HCT116 (cell line): ENCODE measurements around the gene RPRD1B.

ENCODE experiments used
- CTCF ChIP-seq, 3 experiments: fragments of 200-600 bp in 1 of 3; sonication (generic) in 1 of 3; IDR thresholded peaks in 2 of 3; conservative IDR thresholded peaks in 1 of 3; 2 replicates each; pipeline ENCODE4 v1.5.1; 2012 to 2017; ENCODE audit warnings: low read depth in 2 of 3, low read length in 2 of 3, antibody characterized with exemption in 1 of 3, borderline replicate concordance in 1 of 3, control low read depth in 1 of 3, mild to moderate bottlenecking in 1 of 3, mixed read lengths in 1 of 3, mixed run types in 1 of 3, moderate library complexity in 1 of 3; ENCODE audit not compliant: insufficient read depth in 1 of 3
- ELF1 ChIP-seq: IDR thresholded peaks from 2 replicates; pipeline ENCODE4 v1.6.1; 2012; ENCODE audit warnings: low read depth, borderline replicate concordance
- POLR2A ChIP-seq: IDR thresholded peaks from 2 replicates; pipeline ENCODE4 v1.7.0; 2011; ENCODE audit warnings: borderline replicate concordance; ENCODE audit not compliant: insufficient read depth, insufficient read length; ENCODE audit errors: extremely low read depth
- POLR2AphosphoS5 ChIP-seq: IDR thresholded peaks from 2 replicates; pipeline ENCODE4 v1.6.1; 2011; ENCODE audit warnings: mild to moderate bottlenecking, low read depth, low read length, moderate library complexity
- RAD21 ChIP-seq: IDR thresholded peaks from 2 replicates; pipeline ENCODE4 v1.6.1; 2012; ENCODE audit warnings: low read depth, mild to moderate bottlenecking
- REST ChIP-seq: IDR thresholded peaks from 2 replicates; pipeline ENCODE4 v1.6.1; 2012; ENCODE audit warnings: low read depth
- SIN3A ChIP-seq: IDR thresholded peaks from 2 replicates; pipeline ENCODE4 v1.6.1; 2012; ENCODE audit warnings: low read depth
- TF ChIP-seq, protein P1 (sequence below): IDR thresholded peaks from 2 replicates; pipeline ENCODE4 v1.6.1; 2011; ENCODE audit warnings: mild to moderate bottlenecking, low read length, moderate library complexity; ENCODE audit not compliant: insufficient replicate concordance; ENCODE audit errors: extremely low read depth
- TF ChIP-seq, protein P2 (sequence below): IDR thresholded peaks from 2 replicates; pipeline ENCODE4 v1.6.1; 2012

GRCh38 chr20:38117635-38118034 is 84.1 kb downstream of the RPRD1B start:
- no peak for TF ChIP-seq CTCF (IDR thresholded peaks at IDR 0.05 in 2 of 3, conservative IDR thresholded peaks at IDR 0.05 in 1 of 3; ENCODE audit: borderline replicate concordance in 1 of 3, insufficient read depth in 1 of 3, low read depth in 2 of 3, low read length in 2 of 3)
- TF ChIP-seq, protein P1, sequence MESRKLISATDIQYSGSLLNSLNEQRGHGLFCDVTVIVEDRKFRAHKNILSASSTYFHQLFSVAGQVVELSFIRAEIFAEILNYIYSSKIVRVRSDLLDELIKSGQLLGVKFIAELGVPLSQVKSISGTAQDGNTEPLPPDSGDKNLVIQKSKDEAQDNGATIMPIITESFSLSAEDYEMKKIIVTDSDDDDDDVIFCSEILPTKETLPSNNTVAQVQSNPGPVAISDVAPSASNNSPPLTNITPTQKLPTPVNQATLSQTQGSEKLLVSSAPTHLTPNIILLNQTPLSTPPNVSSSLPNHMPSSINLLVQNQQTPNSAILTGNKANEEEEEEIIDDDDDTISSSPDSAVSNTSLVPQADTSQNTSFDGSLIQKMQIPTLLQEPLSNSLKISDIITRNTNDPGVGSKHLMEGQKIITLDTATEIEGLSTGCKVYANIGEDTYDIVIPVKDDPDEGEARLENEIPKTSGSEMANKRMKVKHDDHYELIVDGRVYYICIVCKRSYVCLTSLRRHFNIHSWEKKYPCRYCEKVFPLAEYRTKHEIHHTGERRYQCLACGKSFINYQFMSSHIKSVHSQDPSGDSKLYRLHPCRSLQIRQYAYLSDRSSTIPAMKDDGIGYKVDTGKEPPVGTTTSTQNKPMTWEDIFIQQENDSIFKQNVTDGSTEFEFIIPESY = no peak
- TF ChIP-seq, protein P2, sequence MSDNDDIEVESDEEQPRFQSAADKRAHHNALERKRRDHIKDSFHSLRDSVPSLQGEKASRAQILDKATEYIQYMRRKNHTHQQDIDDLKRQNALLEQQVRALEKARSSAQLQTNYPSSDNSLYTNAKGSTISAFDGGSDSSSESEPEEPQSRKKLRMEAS = no peak
- no peak for TF ChIP-seq REST
- no peak for TF ChIP-seq RAD21
- TF ChIP-seq ELF1 = no peak
- no peak for TF ChIP-seq SIN3A
- TF ChIP-seq POLR2AphosphoS5 = no peak
- TF ChIP-seq POLR2A = no peak
